ENCODE results near the gene ADAMTS17. TPM values are rescaled to one million over a fixed set of nuclear protein-coding genes. Genes with fewer than 3 reads are reported as not detected.

Gene ADAMTS17
- total RNA-seq, 1 experiment from 2014 or later = 4.2 TPM

DNA sequence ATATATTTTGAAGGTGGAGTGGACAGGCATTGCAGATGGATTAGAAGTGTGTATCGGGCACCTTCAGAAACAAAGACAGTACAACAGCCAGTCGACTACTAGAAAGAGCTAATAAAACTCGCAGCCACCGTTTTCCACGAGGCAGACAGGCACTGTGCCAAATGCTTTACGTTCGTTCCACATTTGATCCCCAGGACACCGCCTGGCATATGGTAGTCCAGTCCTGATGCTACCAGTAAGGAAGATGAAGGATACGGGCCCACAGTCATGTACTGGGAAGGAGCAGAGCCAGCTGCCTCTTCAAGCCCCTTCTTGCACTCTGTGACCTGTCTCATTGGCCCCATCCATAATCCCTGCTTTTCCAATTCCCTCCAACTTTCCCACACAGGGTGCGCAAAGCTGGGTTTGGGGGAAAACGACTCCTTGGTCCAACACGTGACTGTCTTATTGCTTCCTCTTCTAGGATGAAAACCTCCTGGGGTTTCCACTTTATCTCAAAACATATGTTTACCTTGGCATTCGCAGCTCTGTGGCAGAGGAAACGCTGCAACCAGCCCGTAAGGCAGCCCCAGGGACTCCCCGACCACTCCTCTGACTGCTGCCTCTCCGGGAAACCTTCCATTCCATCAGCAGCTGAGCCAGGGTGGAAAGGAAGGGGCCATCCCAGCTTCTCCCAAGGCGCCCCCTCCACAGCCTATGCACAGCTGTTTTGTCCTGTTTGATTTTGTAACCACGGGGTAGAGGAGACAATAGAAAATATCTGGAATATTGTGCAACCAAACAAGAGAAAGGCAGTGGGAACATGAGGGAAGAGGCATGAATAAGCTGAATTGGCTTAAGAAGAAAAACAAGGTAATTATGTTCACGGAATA, 107.4 kb downstream of the ADAMTS17 start:
- Histone ChIP-seq H3K4me3 (replicated peaks in 1 of 2; ENCODE audit: low read depth in 1 of 2, low read length in 2 of 2) (no peak overlapping the region), H4K20me1 (ENCODE audit: insufficient read depth) (no peaks in the 10 kb centered on the region), H3K9me2 (ENCODE audit: insufficient read depth) (no peaks in the 10 kb centered on the region), H3K27ac (ENCODE audit: low read depth, low read length) (no peak overlapping the region), H3K9ac (ENCODE audit: low read length) (no peak overlapping the region), H3K9me3 (ENCODE audit: control insufficient read depth in 1 of 2, insufficient read depth in 1 of 2, low read depth in 1 of 2, low read length in 2 of 2) (no peaks in the 10 kb centered on the region), H3K27me3 (ENCODE audit: insufficient read depth, low read length) (no peaks in the 10 kb centered on the region), H3K79me2 (ENCODE audit: insufficient read depth, low read length) (no peaks in the 10 kb centered on the region), H2AFZ (ENCODE audit: low read depth, low read length, poor library complexity, severe bottlenecking) (no peak overlapping the region), H3K36me3 (ENCODE audit: control insufficient read depth in 1 of 2, insufficient read depth in 2 of 2, low read length in 2 of 2) (no peaks in the 10 kb centered on the region), H3K4me1 (ENCODE audit: control insufficient read depth in 1 of 2, insufficient read depth in 2 of 2, low read length in 2 of 2) (no peaks in the 10 kb centered on the region), H3K4me2 (ENCODE audit: low read length) (no peak overlapping the region)
- BruUV-seq (replicated peaks) = no TSS peak
- DNase-seq (ENCODE audit: low read depth, low spot score) = no peak
- ChIA-PET POLR2A (no interaction called here), RAD21 (ENCODE audit: low non-redundant PET in 1 of 2, low total read pairs in 2 of 2, uncharacterized antibody in 2 of 2, unreplicated experiment in 2 of 2) (no interaction called here), CTCF (no interaction called here)
- TF ChIP-seq ATF3 (IDR thresholded peaks at IDR 0.05) (no peak), ELF1 (IDR thresholded peaks at IDR 0.05; ENCODE audit: borderline replicate concordance, low read depth) (no peak), POLR2A (IDR thresholded peaks at IDR 0.05; ENCODE audit: borderline replicate concordance, extremely low read depth, insufficient read depth, insufficient read length) (no peak)
- intact Hi-C loops (cut with micrococcal nuclease) = no loop called here
- ATAC-seq = no peak

GRCh38 chr15:100230784-100231183, 111.0 kb downstream of the ADAMTS17 start:
- no peaks in the 10 kb centered on the region for H3K9me2 ChIP-seq (ENCODE audit: insufficient read depth)
- TF ChIP-seq EZH2 (IDR thresholded peaks at IDR 0.05) (no peak), ZFX (IDR thresholded peaks at IDR 0.05) (no peak), SP1 (IDR thresholded peaks at IDR 0.05; ENCODE audit: low read depth) (no peak), EGR1 (IDR thresholded peaks at IDR 0.05; ENCODE audit: low read depth) (no peak), TCF7L2 (IDR thresholded peaks at IDR 0.05; ENCODE audit: borderline replicate concordance, extremely low read depth, insufficient read depth, insufficient read length) (no peak), ZBTB33 (IDR thresholded peaks at IDR 0.05; ENCODE audit: extremely low read depth, insufficient replicate concordance, low read length) (no peak), CEBPB (IDR thresholded peaks at IDR 0.05; ENCODE audit: low read depth) (no peak), SRF (IDR thresholded peaks at IDR 0.05; ENCODE audit: low read depth) (no peak), RAD21 (IDR thresholded peaks at IDR 0.05; ENCODE audit: low read depth) (no peak), SIN3A (IDR thresholded peaks at IDR 0.05; ENCODE audit: low read depth) (no peak)
- TF ChIP-seq, protein P1, sequence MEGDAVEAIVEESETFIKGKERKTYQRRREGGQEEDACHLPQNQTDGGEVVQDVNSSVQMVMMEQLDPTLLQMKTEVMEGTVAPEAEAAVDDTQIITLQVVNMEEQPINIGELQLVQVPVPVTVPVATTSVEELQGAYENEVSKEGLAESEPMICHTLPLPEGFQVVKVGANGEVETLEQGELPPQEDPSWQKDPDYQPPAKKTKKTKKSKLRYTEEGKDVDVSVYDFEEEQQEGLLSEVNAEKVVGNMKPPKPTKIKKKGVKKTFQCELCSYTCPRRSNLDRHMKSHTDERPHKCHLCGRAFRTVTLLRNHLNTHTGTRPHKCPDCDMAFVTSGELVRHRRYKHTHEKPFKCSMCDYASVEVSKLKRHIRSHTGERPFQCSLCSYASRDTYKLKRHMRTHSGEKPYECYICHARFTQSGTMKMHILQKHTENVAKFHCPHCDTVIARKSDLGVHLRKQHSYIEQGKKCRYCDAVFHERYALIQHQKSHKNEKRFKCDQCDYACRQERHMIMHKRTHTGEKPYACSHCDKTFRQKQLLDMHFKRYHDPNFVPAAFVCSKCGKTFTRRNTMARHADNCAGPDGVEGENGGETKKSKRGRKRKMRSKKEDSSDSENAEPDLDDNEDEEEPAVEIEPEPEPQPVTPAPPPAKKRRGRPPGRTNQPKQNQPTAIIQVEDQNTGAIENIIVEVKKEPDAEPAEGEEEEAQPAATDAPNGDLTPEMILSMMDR (IDR thresholded peaks at IDR 0.05 in 2 of 3, conservative IDR thresholded peaks at IDR 0.05 in 1 of 3; ENCODE audit: borderline replicate concordance in 1 of 3, insufficient read depth in 1 of 3, low read depth in 2 of 3, low read length in 2 of 3) = no peak
- TF ChIP-seq, protein P2, sequence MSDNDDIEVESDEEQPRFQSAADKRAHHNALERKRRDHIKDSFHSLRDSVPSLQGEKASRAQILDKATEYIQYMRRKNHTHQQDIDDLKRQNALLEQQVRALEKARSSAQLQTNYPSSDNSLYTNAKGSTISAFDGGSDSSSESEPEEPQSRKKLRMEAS (IDR thresholded peaks at IDR 0.05) = no peak
- H3K36me3 ChIP-seq (ENCODE audit: control insufficient read depth in 1 of 2, insufficient read depth in 2 of 2, low read length in 2 of 2) = no peaks in the 10 kb centered on the region
- CTCF ChIA-PET = no interaction called here
- no peak overlapping the region for H3K4me2 ChIP-seq (ENCODE audit: low read length)
- no peak overlapping the region for H2AFZ ChIP-seq (ENCODE audit: low read depth, low read length, poor library complexity, severe bottlenecking)
- RAD21 ChIA-PET (ENCODE audit: low non-redundant PET in 1 of 2, low total read pairs in 2 of 2, uncharacterized antibody in 2 of 2, unreplicated experiment in 2 of 2) = no interaction called here
- no peaks in the 10 kb centered on the region for H3K27me3 ChIP-seq (ENCODE audit: insufficient read depth, low read length)
- no peak overlapping the region for H3K9ac ChIP-seq (ENCODE audit: low read length)
- POLR2A ChIA-PET = no interaction called here
- BruUV-seq (replicated peaks) = no TSS peak
- intact Hi-C loops (cut with micrococcal nuclease) = no loop called here
- H3K4me1 ChIP-seq (ENCODE audit: control insufficient read depth in 1 of 2, insufficient read depth in 2 of 2, low read length in 2 of 2) = no peaks in the 10 kb centered on the region
- H3K4me3 ChIP-seq (replicated peaks in 1 of 2; ENCODE audit: low read depth in 1 of 2, low read length in 2 of 2) = no peak overlapping the region
- H3K9me3 ChIP-seq (ENCODE audit: control insufficient read depth in 1 of 2, insufficient read depth in 1 of 2, low read depth in 1 of 2, low read length in 2 of 2) = no peaks in the 10 kb centered on the region
- ATAC-seq = no peak
- no peaks in the 10 kb centered on the region for H3K79me2 ChIP-seq (ENCODE audit: insufficient read depth, low read length)
- DNase-seq (ENCODE audit: low read depth, low spot score) = no peak
- H4K20me1 ChIP-seq (ENCODE audit: insufficient read depth) = no peaks in the 10 kb centered on the region
- H3K27ac ChIP-seq (ENCODE audit: low read depth, low read length) = no peak overlapping the region

Data from HCT116 (cell line).